SU-DHL-6 (cell line): Measurements from ENCODE around the gene UBASH3A.

Source experiments
- EZH2phosphoT487 ChIP-seq: fragments of 200-600 bp; sonication (generic), shearing (Covaris generic); conservative IDR thresholded peaks from 2 replicates; pipeline ENCODE4 v1.6.1; 2018; ENCODE audit warnings: mild to moderate bottlenecking, antibody characterized with exemption, low read length, moderate library complexity, mixed read lengths
- TF ChIP-seq, protein P1 (sequence below): fragments of 200-600 bp; sonication (generic); IDR thresholded peaks from one replicate; pipeline ENCODE4 v1.5.1; 2017; ENCODE audit warnings: antibody characterized with exemption, mild to moderate bottlenecking, low read length, moderate library complexity; ENCODE audit not compliant: insufficient read depth, poor library complexity, severe bottlenecking

DNA sequence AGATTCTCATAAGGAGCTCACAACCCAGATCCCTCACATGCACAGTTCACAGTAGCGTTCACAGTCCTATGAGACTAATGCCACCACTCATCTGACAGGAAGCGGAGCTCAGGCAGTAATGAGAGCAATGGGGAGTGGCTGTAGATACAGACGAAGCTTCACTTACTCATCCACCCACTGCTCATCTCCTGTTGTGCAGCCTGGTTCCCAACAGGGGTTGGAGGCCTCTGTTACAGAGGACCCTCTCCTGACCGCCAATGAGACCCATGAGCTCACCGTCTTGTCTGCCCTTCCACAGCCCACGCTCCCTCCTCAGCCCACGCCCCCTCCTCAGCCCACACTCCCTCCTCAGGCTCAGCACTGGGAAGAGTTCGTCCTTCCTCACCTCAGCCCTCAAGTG, 52.8 kb downstream of the UBASH3A start:
- TF ChIP-seq, protein P1, sequence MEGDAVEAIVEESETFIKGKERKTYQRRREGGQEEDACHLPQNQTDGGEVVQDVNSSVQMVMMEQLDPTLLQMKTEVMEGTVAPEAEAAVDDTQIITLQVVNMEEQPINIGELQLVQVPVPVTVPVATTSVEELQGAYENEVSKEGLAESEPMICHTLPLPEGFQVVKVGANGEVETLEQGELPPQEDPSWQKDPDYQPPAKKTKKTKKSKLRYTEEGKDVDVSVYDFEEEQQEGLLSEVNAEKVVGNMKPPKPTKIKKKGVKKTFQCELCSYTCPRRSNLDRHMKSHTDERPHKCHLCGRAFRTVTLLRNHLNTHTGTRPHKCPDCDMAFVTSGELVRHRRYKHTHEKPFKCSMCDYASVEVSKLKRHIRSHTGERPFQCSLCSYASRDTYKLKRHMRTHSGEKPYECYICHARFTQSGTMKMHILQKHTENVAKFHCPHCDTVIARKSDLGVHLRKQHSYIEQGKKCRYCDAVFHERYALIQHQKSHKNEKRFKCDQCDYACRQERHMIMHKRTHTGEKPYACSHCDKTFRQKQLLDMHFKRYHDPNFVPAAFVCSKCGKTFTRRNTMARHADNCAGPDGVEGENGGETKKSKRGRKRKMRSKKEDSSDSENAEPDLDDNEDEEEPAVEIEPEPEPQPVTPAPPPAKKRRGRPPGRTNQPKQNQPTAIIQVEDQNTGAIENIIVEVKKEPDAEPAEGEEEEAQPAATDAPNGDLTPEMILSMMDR, result no peak
- TF ChIP-seq EZH2phosphoT487, result no peak
